GM12878 (cell line): ENCODE data around the gene SRPK2. TPM values are rescaled to one million over a fixed set of nuclear protein-coding genes. Genes with fewer than 3 reads are reported as not detected.

Experiments
- ATAC-seq: fragments of 200-7000 bp; cut with Tn5 transposase; 3 replicates; pipeline ENCODE4 v1.9.1; 2020; ENCODE audit warnings: mild to moderate bottlenecking, moderate library complexity
- BruUV-seq: library from RNA; stranded (reverse); fragments of 400-500 nt; replicated peaks from 2 replicates; lab custom pipeline; 2021; lab: Mats Ljungman, UMichigan
- CTCF ChIA-PET: fragments of 300-600 bp; sonication (Branson Sonifier 250); formaldehyde crosslinking; extraction: SDS; loops from one replicate; lab custom pipeline; 2021; ENCODE audit warnings: inconsistent platforms; lab: Yijun Ruan, JAX
- POLR2A ChIA-PET: fragments of 350-600 bp; formaldehyde crosslinking; extraction: SDS; loops from one replicate; lab custom pipeline; 2021; ENCODE audit warnings: inconsistent platforms; lab: Charles Lee
- RAD21 ChIA-PET: fragments of 300-600 bp; sonication (Branson Sonifier 250); formaldehyde crosslinking; loops from one replicate; lab custom pipeline; 2023; ENCODE audit warnings: antibody characterized with exemption; ENCODE audit not compliant: unreplicated experiment; lab: Charles Lee
- SMC1A ChIA-PET: fragments of 300-600 bp; sonication (Branson Sonifier 250); formaldehyde crosslinking; loops from one replicate; lab custom pipeline; 2023; ENCODE audit not compliant: unreplicated experiment, uncharacterized antibody; lab: Charles Lee
- DNase-seq: peaks from one replicate; pipeline ENCODE4 v3.0.0-alpha.2; 2011; ENCODE audit warnings: low read depth, low spot score
- FAIRE-seq: peaks from 3 replicates; lab custom pipeline; 2011; peaks lifted over from hg19 to GRCh38; lab: Jason Lieb, UNC
- H2AFZ ChIP-seq: 2 replicates; pipeline ENCODE4 v1.6.0; 2011; ENCODE audit warnings: low read depth, low read length, control low read depth; ENCODE audit not compliant: control insufficient read depth
- H3K27ac ChIP-seq: 2 replicates; pipeline ENCODE4 v1.5.1; 2011; ENCODE audit warnings: control low read depth; ENCODE audit not compliant: control insufficient read depth, insufficient read depth
- H3K27me3 ChIP-seq, 2 experiments: replicated peaks in 1 of 2; 2 replicates each; pipeline versions ENCODE4 v1.6.0 to v1.6.1; 2011; ENCODE audit warnings: low read length in 1 of 2; ENCODE audit not compliant: control insufficient read depth in 2 of 2, insufficient read depth in 2 of 2
- H3K36me3 ChIP-seq, 2 experiments: 2 replicates each; pipeline ENCODE4 v1.5.1; 2011; ENCODE audit warnings: low read length in 1 of 2; ENCODE audit not compliant: control insufficient read depth in 2 of 2, insufficient read depth in 2 of 2
- H3K4me1 ChIP-seq: 2 replicates; pipeline ENCODE4 v1.6.1; 2011; ENCODE audit warnings: mild to moderate bottlenecking, low read length, moderate library complexity, mixed read lengths; ENCODE audit not compliant: control insufficient read depth, insufficient read depth
- H3K4me2 ChIP-seq: 2 replicates; pipeline ENCODE4 v1.6.0; 2011; ENCODE audit warnings: control low read depth; ENCODE audit not compliant: control insufficient read depth, insufficient read depth
- H3K4me3 ChIP-seq: fragments of 200-600 bp; sonication (generic); 2 replicates; pipeline ENCODE4 v1.5.1; 2016
- H3K79me2 ChIP-seq: 2 replicates; pipeline ENCODE4 v1.6.0; 2011; ENCODE audit warnings: low read length; ENCODE audit not compliant: control insufficient read depth, insufficient read depth
- H3K9ac ChIP-seq: 2 replicates; pipeline ENCODE4 v1.8.0; 2011; ENCODE audit warnings: low read length, control low read depth, mixed read lengths; ENCODE audit not compliant: control insufficient read depth, insufficient read depth
- H3K9me3 ChIP-seq: replicated peaks from 3 replicates; pipeline ENCODE4 v1.5.1; 2011; ENCODE audit warnings: mild to moderate bottlenecking, low read length; ENCODE audit not compliant: control insufficient read depth, insufficient read depth
- H4K20me1 ChIP-seq: 2 replicates; pipeline ENCODE4 v1.6.0; 2011; ENCODE audit not compliant: control insufficient read depth, insufficient read depth
- FOS ChIP-seq: IDR thresholded peaks from 3 replicates; pipeline ENCODE4 v1.6.1; 2011; ENCODE audit warnings: borderline replicate concordance; ENCODE audit not compliant: insufficient read length; ENCODE audit errors: extremely low read depth
- FOXK2 ChIP-seq: fragments of 450-650 bp; IDR thresholded peaks from 2 replicates; pipeline ENCODE4 v1.6.1; 2017; ENCODE audit warnings: mild to moderate bottlenecking, moderate library complexity
- HDGF ChIP-seq: fragments of 450-650 bp; IDR thresholded peaks from 2 replicates; pipeline ENCODE4 v1.6.1; 2016; ENCODE audit warnings: antibody characterized with exemption
- IKZF1 ChIP-seq: fragments of 450-650 bp; conservative IDR thresholded peaks from 2 replicates; pipeline ENCODE4 v1.6.1; 2017; ENCODE audit warnings: antibody characterized with exemption, mild to moderate bottlenecking
- IKZF2 ChIP-seq, 2 experiments: fragments of 450-650 bp; IDR thresholded peaks; 2 replicates each; pipeline ENCODE4 v1.6.1; 2017; ENCODE audit warnings: mild to moderate bottlenecking in 2 of 2, moderate library complexity in 2 of 2
- ZBTB11 ChIP-seq: fragments of 450-650 bp; formaldehyde crosslinking; IDR thresholded peaks from 2 replicates; pipeline ENCODE4 v1.5.0; 2022; ENCODE audit warnings: mild to moderate bottlenecking, missing genetic modification characterization
- WGBS: methylation state at CpG from one replicate; pipeline ENCODE4 v1.1.6; 2016; ENCODE audit warnings: low lambda C conversion rate; ENCODE audit not compliant: insufficient replicate concordance, insufficient coverage; ENCODE audit errors: missing lambda C conversion rate; 5-methylcytosine and 5-hydroxymethylcytosine counted together
- in situ Hi-C: fragments of 300-500 bp; cut with MboI; formaldehyde crosslinking; loops from 9 replicates; pipeline ENCODE4 v1.14.3; 2018; ENCODE audit warnings: mixed read lengths
- intact Hi-C: fragments of 100-400 bp; cut with micrococcal nuclease; formaldehyde crosslinking; loops from one replicate; pipeline ENCODE4 v1.14.2; 2022; ENCODE audit not compliant: unreplicated experiment
- polyA plus RNA-seq, 11 experiments: library from polyadenylated mRNA; depleted of rRNA in 4 of 11; unstranded in 6 of 11; stranded (reverse) in 5 of 11; fragments of >200 nt; fragmentation: Nextera tagmentation in 4 of 11; fragmentation: Illumina TruSeq in 1 of 11; extraction: Ambion mirVana in 4 of 11; extraction: Trizol in 1 of 11; gene quantifications; 1 replicate in 1 of 11; 2 replicates in 10 of 11; pipeline versions ENCODE4 v1.2.1 to v1.2.3, GENCODE V29; 2011 to 2016; ENCODE audit warnings: inconsistent platforms in 2 of 11, missing spikeins in 2 of 11, low read depth in 1 of 11
- total RNA-seq, 4 experiments: library from RNA; depleted of rRNA in 3 of 4; stranded (reverse); fragments of >200 nt in 3 of 4; fragmentation: Illumina TruSeq in 1 of 4; extraction: Trizol in 1 of 4; gene quantifications; 2 replicates each; pipeline versions ENCODE4 v1.2.1 to v1.2.3, GENCODE V29; 2013 to 2021

Gene SRPK2
- total and polyA plus RNA-seq, 10 of the 15 experiments (the other 5 are each of a cell fraction or from before 2014, with no cell fraction given): 13.2 to 32.8 (median 24.5) TPM

- Histone ChIP-seq H3K4me1 (peaks cover 43% of the 10 kb centered on the region), H4K20me1 (no peaks in the 10 kb centered on the region), H2AFZ (no peak overlapping the region), H3K9me3 (no peaks in the 10 kb centered on the region), H3K4me3 (no peak overlapping the region), H3K9ac (no peak overlapping the region; the same call in 1 of the 2 replicates), H3K79me2 (peaks cover 22% of the 10 kb centered on the region), H3K36me3 (no peaks in the 10 kb centered on the region), H3K4me2 (peak overlapping the region; percentile 36; the same call in 1 of the 2 replicates), H3K27ac (no peak overlapping the region; the same call in 1 of the 2 replicates), H3K27me3 (no peaks in the 10 kb centered on the region)
- no peak for DNase-seq
- no peak for FAIRE-seq
- in situ Hi-C loops (no loop called here), intact Hi-C loops (no loop called here)
- TF ChIP-seq FOXK2: no peak
- peak in 1 of 2 experiments; percentile 27; a peak in 2 of 4 replicates for TF ChIP-seq IKZF2 (IDR thresholded peaks at IDR 0.05)
- 0 out of 2 replicates have a peak, but pooled peaks have one; percentile 20 for TF ChIP-seq IKZF1
- TF ChIP-seq HDGF: peak; percentile 30; the same call in 1 of the 2 replicates
- no peak for TF ChIP-seq ZBTB11 (CRISPR knock-in tag)
- no peak for TF ChIP-seq FOS
- ChIA-PET POLR2A (interaction anchor here (2.2 kb wide), 1 partner anchor 10 kb away, joined by 5 read pairs; no protein-coding TSS in a partner anchor), RAD21 (interaction anchor here (1.1 to 1.5 kb wide), 3 partner anchors 9 to 145 kb away, joined by 3 to 5 read pairs (median 4); no protein-coding TSS in a partner anchor), CTCF (interaction anchor here (0.7 to 1.5 kb wide), 6 partner anchors 10 to 409 kb away, joined by 3 to 5 read pairs (median 3); no protein-coding TSS in a partner anchor), SMC1A (interaction anchor here (0.7 to 1.7 kb wide), 5 partner anchors 10 to 202 kb away, joined by 3 to 6 read pairs (median 4); no protein-coding TSS in a partner anchor)
- WGBS: 3% methylated on average over 6 of the region's 6 CpGs
- peak; percentile 12 for ATAC-seq
- BruUV-seq: no TSS peak
Measured at GRCh38 chr7:105355701-105356100, 33.0 kb downstream of the SRPK2 start.
